Measurements from ENCODE around the gene CAMK4. TPM values are rescaled to one million over a fixed set of nuclear protein-coding genes. Genes with fewer than 3 reads are reported as not detected.

Gene CAMK4
- total RNA-seq, 2 donors from 2014 or later = 3.8 to 6.6 TPM

GRCh38 chr5:111469903-111470302, 245.7 kb downstream of the CAMK4 start:
- ATAC-seq (ENCODE audit: insufficient number of reproducible peaks, low FRiP score, low read depth) = no peak
- no peaks in the 10 kb centered on the region for H3K27me3 ChIP-seq (replicated peaks; ENCODE audit: insufficient read depth)

GRCh38 chr5:111472096-111472495, 247.9 kb downstream of the CAMK4 start:
- no peaks in the 10 kb centered on the region for H3K9me3 ChIP-seq
- ATAC-seq (ENCODE audit: insufficient number of reproducible peaks, low FRiP score, low read depth) (no peak), DNase-seq (ENCODE audit: low spot score) (no peak)
- H3K4me1 ChIP-seq (ENCODE audit: control insufficient read depth in 1 of 2, low read depth in 2 of 2) = no peaks in the 10 kb centered on the region
- no peaks in the 10 kb centered on the region for H3K36me3 ChIP-seq
- TF ChIP-seq CTCF (IDR thresholded peaks at IDR 0.05) = no peak
- H3K27me3 ChIP-seq (replicated peaks; ENCODE audit: insufficient read depth) = no peaks in the 10 kb centered on the region
- H3K4me3 ChIP-seq = no peak overlapping the region
- H3K27ac ChIP-seq = no peak overlapping the region

More at GRCh38 chr5:111469903-111470302, 245.7 kb downstream of the CAMK4 start:
- Histone ChIP-seq H3K27ac (no peak overlapping the region), H3K4me3 (no peak overlapping the region), H3K9me3 (no peaks in the 10 kb centered on the region), H3K4me1 (ENCODE audit: control insufficient read depth in 1 of 2, low read depth in 2 of 2) (no peaks in the 10 kb centered on the region), H3K36me3 (no peaks in the 10 kb centered on the region)
- no peak for DNase-seq (ENCODE audit: low spot score)
- no peak for TF ChIP-seq CTCF (IDR thresholded peaks at IDR 0.05)

- no peaks in the 10 kb centered on the region for H3K27me3 ChIP-seq (replicated peaks; ENCODE audit: insufficient read depth)
- no peak for ATAC-seq (ENCODE audit: insufficient number of reproducible peaks, low FRiP score, low read depth)
- no peak for TF ChIP-seq CTCF (IDR thresholded peaks at IDR 0.05)
These were observed 248.4 kb downstream of the CAMK4 start for GRCh38 chr5:111472579-111472978.

GRCh38 chr5:111478266-111478665, 254.1 kb downstream of the CAMK4 start:
- H3K9me3 ChIP-seq = no peaks in the 10 kb centered on the region
- ATAC-seq (ENCODE audit: insufficient number of reproducible peaks, low FRiP score, low read depth) = no peak
- no peak overlapping the region for H3K4me3 ChIP-seq
- no peaks in the 10 kb centered on the region for H3K27me3 ChIP-seq (replicated peaks; ENCODE audit: insufficient read depth)
- H3K27ac ChIP-seq = no peak overlapping the region
- no peaks in the 10 kb centered on the region for H3K36me3 ChIP-seq
- TF ChIP-seq CTCF (IDR thresholded peaks at IDR 0.05) = no peak
- no peak for DNase-seq (ENCODE audit: low spot score)
- no peaks in the 10 kb centered on the region for H3K4me1 ChIP-seq (ENCODE audit: control insufficient read depth in 1 of 2, low read depth in 2 of 2)

More at GRCh38 chr5:111472579-111472978, 248.4 kb downstream of the CAMK4 start:
- Histone ChIP-seq H3K9me3 (no peaks in the 10 kb centered on the region), H3K4me3 (no peak overlapping the region), H3K4me1 (ENCODE audit: control insufficient read depth in 1 of 2, low read depth in 2 of 2) (no peaks in the 10 kb centered on the region), H3K36me3 (no peaks in the 10 kb centered on the region), H3K27ac (no peak overlapping the region)
- no peak for DNase-seq (ENCODE audit: low spot score)

GRCh38 chr5:111478898-111479297, 254.7 kb downstream of the CAMK4 start:
- Histone ChIP-seq H3K27ac (no peak overlapping the region), H3K27me3 (replicated peaks; ENCODE audit: insufficient read depth) (no peaks in the 10 kb centered on the region), H3K36me3 (no peaks in the 10 kb centered on the region), H3K4me3 (no peak overlapping the region), H3K4me1 (ENCODE audit: control insufficient read depth in 1 of 2, low read depth in 2 of 2) (no peaks in the 10 kb centered on the region), H3K9me3 (no peaks in the 10 kb centered on the region)
- no peak for DNase-seq (ENCODE audit: low spot score)
- no peak for ATAC-seq (ENCODE audit: insufficient number of reproducible peaks, low FRiP score, low read depth)
- TF ChIP-seq CTCF (IDR thresholded peaks at IDR 0.05) = no peak

Data from thoracic aorta (tissue), 2 donors.